ENCODE data around the gene NTNG1. TPM values are rescaled to one million over a fixed set of nuclear protein-coding genes. Genes with fewer than 3 reads are reported as not detected.

NTNG1 gene
- total and polyA plus RNA-seq, 2 of the 8 experiments (the other 6 are each of a cell fraction or from before 2014, with no cell fraction given), result 1.2 to 4.1 TPM

DNA sequence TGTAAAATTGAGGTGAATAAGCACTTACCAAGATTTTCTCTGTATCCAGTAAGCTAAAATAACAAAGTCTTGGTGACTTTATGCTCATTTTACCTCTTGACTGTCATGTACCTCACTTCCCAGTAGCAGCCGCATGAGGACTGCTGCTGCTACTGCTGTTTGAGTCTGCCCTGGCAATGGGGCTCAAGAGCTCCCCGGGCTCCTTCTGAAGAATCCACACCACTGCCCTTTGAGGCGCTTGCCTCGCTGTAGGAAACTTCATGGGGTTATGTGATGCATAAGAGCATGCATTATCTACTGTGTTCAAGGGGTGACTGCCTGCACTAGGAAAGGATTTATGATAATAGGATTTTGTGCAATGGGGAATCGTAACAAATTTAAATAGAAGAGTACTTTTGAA lies 113.5 kb downstream of the NTNG1 start:
- Histone ChIP-seq H3K9me3 (ENCODE audit: insufficient read depth in 2 of 2, low read depth in 1 of 2, low read length in 1 of 2) (no peaks in the 10 kb centered on the region), H3K4me1 (replicated peaks in 1 of 4; ENCODE audit: control insufficient read depth in 3 of 4, insufficient read depth in 4 of 4, low read length in 3 of 4) (peaks cover 0 to 12% (median 6%) of the 10 kb centered on the region in 4 experiments; a peak in 5 of 7 replicates), H2AFZ (ENCODE audit: low read length) (no peak overlapping the region), H3K79me2 (ENCODE audit: control insufficient read depth in 1 of 2, insufficient read depth in 2 of 2, low read length in 2 of 2) (no peaks in the 10 kb centered on the region), H3K27ac (ENCODE audit: low read depth, low read length) (no peak overlapping the region), H3K36me3 (ENCODE audit: control insufficient read depth in 2 of 4, insufficient read depth in 4 of 4, low read length in 3 of 4) (no peaks in the 10 kb centered on the region), H4K91ac (replicated peaks; ENCODE audit: insufficient read length, low read length) (no peak overlapping the region), H2AK5ac (ENCODE audit: low read depth, low read length) (no peak overlapping the region), H3K56ac (replicated peaks; ENCODE audit: insufficient read length, low read depth, low read length) (no peak overlapping the region), H3K23me2 (ENCODE audit: low read depth, low read length) (no peaks in the 10 kb centered on the region), H2BK120ac (replicated peaks; ENCODE audit: low read depth, low read length) (no peak overlapping the region), H4K8ac (ENCODE audit: extremely low read depth, insufficient read depth, low read length) (no peak overlapping the region), H4K5ac (ENCODE audit: insufficient read length, low read depth, low read length) (no peak overlapping the region), H2BK20ac (ENCODE audit: low read length) (no peak overlapping the region), H3K9ac (replicated peaks in 1 of 4; ENCODE audit: extremely low read depth in 1 of 4, low read depth in 3 of 4, low read length in 3 of 4) (no peak overlapping the region; a peak in 1 of 7 replicates), H3K18ac (ENCODE audit: extremely low read depth, low read length) (no peak overlapping the region), H3K27me3 (replicated peaks in 1 of 4; ENCODE audit: control insufficient read depth in 3 of 4, extremely low read depth in 1 of 4, insufficient read depth in 3 of 4, low read length in 3 of 4) (no peaks in the 10 kb centered on the region), H3K4me2 (ENCODE audit: insufficient read depth in 1 of 2, low read depth in 2 of 2, low read length in 2 of 2) (no peak overlapping the region), H3K79me1 (ENCODE audit: low read depth, low read length) (no peaks in the 10 kb centered on the region), H2BK15ac (ENCODE audit: low read length) (no peak overlapping the region), H3K23ac (ENCODE audit: insufficient read length) (no peak overlapping the region), H2BK12ac (ENCODE audit: low read depth, low read length) (no peak overlapping the region), H3K4me3 (ENCODE audit: extremely low read depth in 1 of 4, insufficient read depth in 2 of 4, low read depth in 3 of 4, low read length in 4 of 4) (no peak overlapping the region), H2BK5ac (ENCODE audit: low read depth, low read length) (no peak overlapping the region), H4K20me1 (replicated peaks in 1 of 2; ENCODE audit: control insufficient read depth in 1 of 2, insufficient read depth in 2 of 2, low read length in 2 of 2) (no peaks in the 10 kb centered on the region), H3K14ac (ENCODE audit: insufficient read length) (no peak overlapping the region), H3K4ac (replicated peaks; ENCODE audit: insufficient read length, low read depth, low read length) (no peak overlapping the region)
- ChIA-PET CTCF (ENCODE audit: partially characterized antibody) (interaction anchor here (0.6 to 2.0 kb wide), 12 partner anchors 10 to 541 kb away, joined by 3 to 8 read pairs (median 3); no protein-coding TSS in a partner anchor), POLR2A (ENCODE audit: partially characterized antibody) (no interaction called here)
- 59 to 100% methylated on average over 1 to 5 of the region's 5 CpGs for WGBS, 2 experiments (ENCODE audit: extremely low coverage in 1 of 2, insufficient coverage in 1 of 2, insufficient read length in 1 of 2, insufficient replicate concordance in 2 of 2, low coverage in 1 of 2, low lambda C conversion rate in 2 of 2, missing lambda C conversion rate in 1 of 2)
- TF ChIP-seq, protein P1, sequence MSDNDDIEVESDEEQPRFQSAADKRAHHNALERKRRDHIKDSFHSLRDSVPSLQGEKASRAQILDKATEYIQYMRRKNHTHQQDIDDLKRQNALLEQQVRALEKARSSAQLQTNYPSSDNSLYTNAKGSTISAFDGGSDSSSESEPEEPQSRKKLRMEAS (IDR thresholded peaks at IDR 0.05), result 0 out of 2 replicates have a peak, but pooled peaks have one; percentile 22
- TF ChIP-seq NRF1 (IDR thresholded peaks at IDR 0.05; ENCODE audit: low read depth, low read length) (no peak), CHD2 (IDR thresholded peaks at IDR 0.05; ENCODE audit: low read length) (no peak), SAP30 (IDR thresholded peaks at IDR 0.05; ENCODE audit: insufficient read depth, insufficient replicate concordance, low read length) (no peak), POLR2AphosphoS5 (IDR thresholded peaks at IDR 0.05; ENCODE audit: low read depth, low read length) (no peak), RAD21 (IDR thresholded peaks at IDR 0.05 in 1 of 2, conservative IDR thresholded peaks at IDR 0.05 in 1 of 2; ENCODE audit: low read depth in 2 of 2, low read length in 2 of 2) (peak; percentile 32 to 39; a peak in 2 of 4 replicates), CBX8 (IDR thresholded peaks at IDR 0.05; ENCODE audit: borderline replicate concordance, low read depth, low read length) (no peak)
- DNase-seq (ENCODE audit: low read depth in 1 of 2, low spot score in 2 of 2) (no peak), FAIRE-seq (peak; percentile 42)
